GOT3 (cell line): Measurements from ENCODE around the gene RBM46.

Experiments used
- DNase-seq: peaks from one replicate; lab custom pipeline; 2025; ENCODE audit warnings: mixed read lengths; lab: John Stamatoyannopoulos, UW

The RBM46 gene, protein sequence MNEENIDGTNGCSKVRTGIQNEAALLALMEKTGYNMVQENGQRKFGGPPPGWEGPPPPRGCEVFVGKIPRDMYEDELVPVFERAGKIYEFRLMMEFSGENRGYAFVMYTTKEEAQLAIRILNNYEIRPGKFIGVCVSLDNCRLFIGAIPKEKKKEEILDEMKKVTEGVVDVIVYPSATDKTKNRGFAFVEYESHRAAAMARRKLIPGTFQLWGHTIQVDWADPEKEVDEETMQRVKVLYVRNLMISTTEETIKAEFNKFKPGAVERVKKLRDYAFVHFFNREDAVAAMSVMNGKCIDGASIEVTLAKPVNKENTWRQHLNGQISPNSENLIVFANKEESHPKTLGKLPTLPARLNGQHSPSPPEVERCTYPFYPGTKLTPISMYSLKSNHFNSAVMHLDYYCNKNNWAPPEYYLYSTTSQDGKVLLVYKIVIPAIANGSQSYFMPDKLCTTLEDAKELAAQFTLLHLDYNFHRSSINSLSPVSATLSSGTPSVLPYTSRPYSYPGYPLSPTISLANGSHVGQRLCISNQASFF

GRCh38 chr4:154781126-154781982 lies at the start of gene RBM46:
RBM46 (plus strand) TSS chr4:154781272; CDS start chr4:154796753, 15,481 bp downstream.
- no peak for DNase-seq

DNA sequence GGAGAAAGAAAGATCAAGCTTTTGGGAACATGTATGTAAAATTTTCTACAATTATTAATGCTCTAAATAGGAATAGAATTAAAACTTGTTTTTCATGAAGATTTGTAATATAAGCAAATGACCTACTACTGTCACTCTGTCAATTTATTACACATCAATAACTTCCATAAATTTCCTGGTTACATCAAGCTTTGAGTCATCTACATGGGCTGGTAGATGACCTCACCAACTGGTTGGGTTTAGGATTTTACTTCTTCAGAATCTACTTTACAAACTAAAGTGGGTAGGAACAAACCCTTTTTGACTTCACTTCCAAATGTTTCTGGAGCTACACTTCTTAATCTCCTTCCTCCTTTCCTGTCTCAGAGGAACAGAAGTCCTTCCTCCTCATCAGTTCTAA lies 49.3 kb upstream of the RBM46 start:
- DNase-seq, result no peak

DNA sequence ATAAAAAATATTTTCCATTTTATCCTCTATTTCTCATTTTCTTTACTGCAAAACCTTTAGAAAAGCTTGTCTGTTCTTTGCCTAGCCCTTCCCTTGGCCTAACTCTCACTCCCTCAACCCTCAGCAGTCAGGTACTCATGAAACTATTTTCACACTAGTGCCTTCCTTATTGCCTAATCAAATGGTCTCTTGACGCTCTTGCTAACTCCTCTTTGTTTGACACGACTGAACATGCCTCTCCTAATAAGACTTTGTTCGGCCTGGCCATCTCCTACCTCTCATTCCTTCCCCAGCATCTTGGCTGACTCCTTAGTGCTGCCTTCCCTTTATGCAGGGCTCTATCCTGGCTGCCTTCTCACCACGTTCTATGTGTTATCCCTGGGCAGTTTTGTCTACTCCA lies 48.4 kb upstream of the RBM46 start:
- DNase-seq, result no peak

- DNase-seq, result no peak
Observed at GRCh38 chr4:154736770-154737169, 44.3 kb upstream of the RBM46 start.

GRCh38 chr4:154738426-154738825 lies 42.6 kb upstream of the RBM46 start:
- DNase-seq, result no peak

DNA sequence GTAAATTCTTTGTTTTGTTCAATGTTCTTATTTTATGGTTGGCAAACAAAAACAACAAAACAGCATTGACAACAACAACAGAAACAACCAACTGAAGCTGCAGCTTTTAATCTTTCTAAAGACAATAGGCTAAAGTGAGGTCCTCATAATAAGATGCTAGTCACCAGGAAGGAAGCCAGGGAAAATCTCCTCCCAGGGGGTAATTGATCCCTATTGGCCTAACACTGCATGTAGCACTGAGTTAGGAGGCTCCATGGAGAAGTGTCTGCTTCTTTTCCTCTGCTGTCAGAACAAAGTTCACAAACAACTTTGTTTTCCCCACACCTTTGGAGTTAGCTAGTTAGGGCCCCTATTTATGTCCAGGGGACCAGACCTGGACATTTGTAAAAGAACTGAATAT lies 42.0 kb upstream of the RBM46 start:
- no peak for DNase-seq

GRCh38 chr4:154740462-154740861 lies 40.6 kb upstream of the RBM46 start:
- DNase-seq, result no peak

- no peak for DNase-seq
Observed at GRCh38 chr4:154741131-154741665, 39.9 kb upstream of the RBM46 start.

DNA sequence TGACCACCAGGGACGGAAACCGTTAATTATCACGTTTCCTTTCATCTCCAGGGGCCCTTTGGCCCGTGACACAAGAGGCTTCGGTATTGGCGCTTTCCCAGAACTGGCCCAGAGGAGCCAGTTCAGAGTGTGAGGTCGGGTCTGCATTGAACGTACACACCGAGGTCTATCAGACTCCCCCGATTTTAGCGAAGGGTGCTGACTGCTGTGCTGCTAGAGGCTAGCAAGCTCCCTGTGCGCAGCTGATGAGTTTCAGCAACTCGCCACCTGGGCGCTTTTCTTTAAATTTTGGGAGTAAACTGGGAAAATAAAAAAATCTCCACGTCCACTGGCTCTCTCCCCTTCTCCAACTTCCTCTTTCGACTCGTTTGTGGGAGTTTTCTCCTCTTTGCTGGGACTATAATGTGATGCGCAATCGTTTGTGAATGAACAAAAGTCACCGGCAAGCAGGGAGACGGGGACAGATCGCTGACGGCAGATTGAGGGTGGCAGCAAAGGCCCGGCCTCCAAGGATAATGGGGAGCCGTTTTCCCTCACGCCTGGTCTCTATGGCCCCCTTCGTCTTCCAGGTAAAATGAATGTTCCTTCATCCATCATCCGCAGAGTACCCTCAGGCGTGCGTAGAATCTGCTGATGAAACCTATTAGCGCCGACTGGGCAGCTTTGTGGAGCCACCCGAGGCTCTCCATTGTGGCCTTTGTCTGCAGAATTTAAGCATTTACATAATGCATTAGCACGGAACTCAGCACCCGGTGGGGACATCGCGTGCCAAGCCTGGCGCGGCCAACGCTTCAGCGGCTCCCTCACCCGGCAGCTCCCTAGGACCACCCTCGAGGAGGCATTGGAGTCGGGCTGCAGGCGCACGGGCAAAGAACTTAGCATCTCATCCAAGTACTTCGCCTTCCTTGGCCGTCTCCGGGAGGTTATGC lies 38.9 kb upstream of the RBM46 start:
- DNase-seq, result no peak

DNA sequence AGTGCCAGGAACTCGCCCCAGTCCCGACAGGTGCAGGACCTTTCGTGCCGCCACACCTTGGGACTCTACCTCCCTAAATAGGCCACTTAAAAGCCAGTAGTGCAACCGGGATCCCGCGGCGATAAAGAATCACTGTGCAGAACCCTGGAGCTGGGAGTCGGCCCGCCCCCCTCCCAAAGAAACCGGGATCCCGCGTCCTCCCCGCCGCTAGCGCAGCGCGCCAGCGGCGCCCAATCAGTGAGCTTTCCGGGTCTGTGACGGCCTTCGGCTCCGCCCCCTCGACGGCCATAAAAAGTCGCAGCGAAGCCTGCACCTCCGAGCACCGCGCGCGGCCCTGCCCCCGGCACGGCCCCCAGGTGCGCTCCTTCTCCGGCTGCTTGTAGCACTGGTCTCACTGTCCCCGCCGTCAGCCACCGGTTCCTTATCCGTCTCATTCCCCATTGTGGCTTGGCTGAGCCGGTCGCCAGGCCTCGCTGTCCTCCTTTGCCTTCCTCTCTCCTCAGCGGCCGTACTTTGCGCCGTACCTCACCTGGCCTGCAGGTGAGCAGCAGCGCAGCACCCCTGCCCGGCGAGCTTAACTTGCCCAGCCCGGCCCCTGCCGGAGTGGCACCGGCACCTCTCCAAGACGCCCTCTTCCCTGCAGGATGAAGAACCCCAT lies 37.3 kb upstream of the RBM46 start, which contains the start of gene LRAT:
TSS of gene LRAT (plus strand) at position 318 of the 658 bp plus-strand sequence. CDS start at position 645, 327 bp downstream.
- DNase-seq, result no peak

- no peak for DNase-seq
Observed at GRCh38 chr4:154744341-154744926, 36.6 kb upstream of the RBM46 start.

- DNase-seq, result no peak
Observed at GRCh38 chr4:154757713-154758112, 23.4 kb upstream of the RBM46 start.

DNA sequence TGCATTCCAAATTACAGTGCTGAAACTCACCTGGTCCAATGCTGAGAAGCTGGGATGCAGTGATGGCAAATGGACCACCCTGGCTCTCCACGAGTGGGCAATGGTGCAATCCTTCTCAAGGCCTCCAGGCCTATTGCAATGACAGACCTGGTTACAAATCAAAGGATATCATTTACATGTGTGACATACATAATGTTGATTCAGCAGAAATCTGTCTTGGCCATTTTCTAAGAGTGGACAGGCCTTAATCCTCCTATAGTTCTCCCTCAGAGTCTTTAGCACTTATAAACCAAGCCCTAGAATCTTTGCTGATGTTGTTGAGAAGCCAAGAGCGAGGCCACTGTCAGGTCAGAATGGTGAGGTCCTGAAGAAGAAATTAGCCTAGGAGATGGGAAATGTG lies 20.2 kb upstream of the RBM46 start:
- DNase-seq, result no peak

GRCh38 chr4:154778264-154778663 lies 2.8 kb upstream of the RBM46 start:
- DNase-seq, result no peak

- DNase-seq, result no peak
Observed at GRCh38 chr4:154779362-154779947, 1.6 kb upstream of the RBM46 start.

DNA sequence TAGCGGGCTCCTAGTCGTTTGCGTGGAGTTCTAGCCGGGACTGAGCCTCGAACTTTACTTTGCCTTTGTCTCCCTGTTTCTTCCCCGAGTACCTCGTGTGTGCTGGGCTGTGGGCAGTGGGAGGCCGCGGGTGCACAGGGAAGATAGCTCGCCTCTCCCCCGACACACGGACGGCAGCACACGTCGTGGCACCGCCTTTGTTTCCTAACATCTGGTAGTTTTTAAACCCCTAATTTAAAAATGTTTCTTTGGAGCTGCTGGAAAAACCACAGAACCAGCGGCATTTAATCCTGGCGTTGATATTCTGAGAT lies 866 bp downstream of the RBM46 start:
- DNase-seq, result no peak

DNA sequence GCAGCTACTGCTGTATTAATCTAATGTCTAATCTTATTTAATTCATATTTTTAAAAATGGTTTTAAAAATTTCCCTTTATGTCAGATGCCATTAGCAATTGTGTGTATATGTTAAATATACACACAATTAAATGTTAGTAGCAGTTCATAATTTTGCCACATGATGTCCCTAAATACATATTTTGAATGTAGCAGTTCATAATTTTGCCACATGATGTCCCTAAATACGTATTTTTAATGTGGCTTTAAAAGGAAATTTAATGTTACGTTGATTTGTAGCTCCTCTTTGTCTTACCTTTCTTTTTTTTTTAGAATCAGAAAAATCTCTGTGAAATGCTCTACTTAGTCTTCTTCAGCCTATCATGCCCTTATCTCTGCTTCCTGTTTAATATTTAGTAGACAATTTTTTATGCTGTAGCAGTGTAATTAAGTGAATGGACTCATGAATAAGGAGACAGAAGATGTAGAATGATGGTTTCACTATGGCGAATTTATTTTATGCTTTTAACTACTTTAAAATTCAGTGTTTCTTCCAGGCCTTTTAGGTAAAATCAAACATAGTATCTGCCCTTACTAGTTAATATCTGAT lies 26.1 kb downstream of the RBM46 start:
- no peak for DNase-seq

- no peak for DNase-seq
Observed at GRCh38 chr4:154818230-154818629, 37.2 kb downstream of the RBM46 start.

DNA sequence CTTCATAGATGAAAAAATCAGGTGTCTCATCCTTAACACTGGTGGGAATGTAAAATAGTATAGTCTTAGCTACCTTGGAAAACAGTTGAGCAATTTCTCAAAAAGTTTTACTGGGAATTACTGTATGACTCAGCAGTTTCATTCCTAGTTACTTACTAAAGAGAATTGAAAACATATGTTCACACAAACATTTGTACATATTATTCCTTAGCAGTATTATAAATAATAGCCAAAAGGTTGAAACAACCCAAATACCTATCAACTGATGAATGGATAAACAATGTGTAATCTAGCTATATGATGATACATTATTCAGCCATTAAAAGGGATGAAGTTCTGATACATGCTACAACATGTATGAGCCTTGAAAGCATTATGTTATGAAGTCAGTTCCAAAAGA lies 41.7 kb downstream of the RBM46 start:
- DNase-seq, result no peak

DNA sequence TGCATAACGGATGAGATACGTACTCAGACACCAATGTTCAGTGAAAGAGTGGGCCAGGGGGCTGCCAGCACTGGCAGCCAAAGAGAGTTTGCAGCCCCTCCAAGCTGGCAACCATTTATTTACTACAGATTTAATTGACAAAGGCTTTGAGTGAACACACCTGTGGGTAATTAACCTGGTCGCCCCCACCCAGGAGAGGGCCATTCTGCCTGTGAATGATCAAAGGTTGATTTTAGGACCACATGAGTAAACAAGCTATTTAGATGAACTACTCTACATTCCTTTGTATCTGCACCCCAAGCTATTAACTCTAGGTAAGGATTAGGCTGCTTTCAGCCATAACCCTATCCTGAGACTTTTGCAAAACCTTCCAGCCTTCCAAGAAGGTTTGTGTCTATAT lies 55.0 kb downstream of the RBM46 start:
- DNase-seq, result no peak
